A673 (cell line): ENCODE data around the gene CDHR2.

ENCODE experiments used
- EZH2 ChIP-seq: fragments of 200-600 bp; sonication (generic); IDR thresholded peaks from 2 replicates; pipeline ENCODE4 v1.6.1; 2017; ENCODE audit warnings: borderline replicate concordance, low read depth, mild to moderate bottlenecking, mixed read lengths, antibody characterized with exemption, low read length; ENCODE audit not compliant: poor library complexity, severe bottlenecking
- TF ChIP-seq, protein P1 (sequence below): fragments of 300-800, 200-600 bp; sonication (generic); conservative IDR thresholded peaks from 2 replicates; pipeline ENCODE4 v1.5.1; 2017; ENCODE audit warnings: low read depth, mild to moderate bottlenecking, antibody characterized with exemption, low read length, moderate library complexity, mixed read lengths

- TF ChIP-seq, protein P1, sequence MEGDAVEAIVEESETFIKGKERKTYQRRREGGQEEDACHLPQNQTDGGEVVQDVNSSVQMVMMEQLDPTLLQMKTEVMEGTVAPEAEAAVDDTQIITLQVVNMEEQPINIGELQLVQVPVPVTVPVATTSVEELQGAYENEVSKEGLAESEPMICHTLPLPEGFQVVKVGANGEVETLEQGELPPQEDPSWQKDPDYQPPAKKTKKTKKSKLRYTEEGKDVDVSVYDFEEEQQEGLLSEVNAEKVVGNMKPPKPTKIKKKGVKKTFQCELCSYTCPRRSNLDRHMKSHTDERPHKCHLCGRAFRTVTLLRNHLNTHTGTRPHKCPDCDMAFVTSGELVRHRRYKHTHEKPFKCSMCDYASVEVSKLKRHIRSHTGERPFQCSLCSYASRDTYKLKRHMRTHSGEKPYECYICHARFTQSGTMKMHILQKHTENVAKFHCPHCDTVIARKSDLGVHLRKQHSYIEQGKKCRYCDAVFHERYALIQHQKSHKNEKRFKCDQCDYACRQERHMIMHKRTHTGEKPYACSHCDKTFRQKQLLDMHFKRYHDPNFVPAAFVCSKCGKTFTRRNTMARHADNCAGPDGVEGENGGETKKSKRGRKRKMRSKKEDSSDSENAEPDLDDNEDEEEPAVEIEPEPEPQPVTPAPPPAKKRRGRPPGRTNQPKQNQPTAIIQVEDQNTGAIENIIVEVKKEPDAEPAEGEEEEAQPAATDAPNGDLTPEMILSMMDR, result no peak
- no peak for TF ChIP-seq EZH2
Observed at GRCh38 chr5:176588297-176588696, 39.2 kb downstream of the CDHR2 start.
